GM18868 (cell line): ENCODE results near the gene VGLL2.

Source experiments
- ATAC-seq: cut with Tn5 transposase; IDR thresholded peaks from one replicate; pipeline ENCODE4 v1.9.1; 2021; ENCODE audit warnings: mild to moderate bottlenecking, moderate library complexity; ENCODE audit not compliant: unreplicated experiment

Gene VGLL2

GRCh38 chr6:117267766-117268534 is 2.6 kb downstream of the VGLL2 start:
- no peak for ATAC-seq

- ATAC-seq, result no peak
Observed at GRCh38 chr6:117268924-117269323, 3.6 kb downstream of the VGLL2 start.

DNA sequence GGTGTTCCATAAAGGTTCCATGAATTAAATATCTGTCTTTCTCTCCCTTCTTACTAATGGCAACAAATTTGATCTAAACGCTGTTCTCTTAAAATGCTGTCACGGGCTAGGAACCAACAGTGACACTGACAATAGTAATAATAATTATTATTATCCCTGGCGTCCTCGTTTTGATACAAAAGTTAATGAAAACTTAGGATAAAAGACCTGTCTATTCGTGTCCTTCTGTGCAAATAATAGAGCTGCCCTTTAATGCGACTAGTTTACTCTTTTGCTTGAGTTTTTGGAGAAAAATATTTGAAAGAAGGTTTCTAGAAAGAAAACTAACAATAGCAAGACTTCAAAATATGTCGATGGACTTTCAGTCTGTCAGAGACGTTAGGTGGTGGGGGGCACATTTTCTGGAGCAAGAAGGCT is 4.3 kb downstream of the VGLL2 start:
- no peak for ATAC-seq

DNA sequence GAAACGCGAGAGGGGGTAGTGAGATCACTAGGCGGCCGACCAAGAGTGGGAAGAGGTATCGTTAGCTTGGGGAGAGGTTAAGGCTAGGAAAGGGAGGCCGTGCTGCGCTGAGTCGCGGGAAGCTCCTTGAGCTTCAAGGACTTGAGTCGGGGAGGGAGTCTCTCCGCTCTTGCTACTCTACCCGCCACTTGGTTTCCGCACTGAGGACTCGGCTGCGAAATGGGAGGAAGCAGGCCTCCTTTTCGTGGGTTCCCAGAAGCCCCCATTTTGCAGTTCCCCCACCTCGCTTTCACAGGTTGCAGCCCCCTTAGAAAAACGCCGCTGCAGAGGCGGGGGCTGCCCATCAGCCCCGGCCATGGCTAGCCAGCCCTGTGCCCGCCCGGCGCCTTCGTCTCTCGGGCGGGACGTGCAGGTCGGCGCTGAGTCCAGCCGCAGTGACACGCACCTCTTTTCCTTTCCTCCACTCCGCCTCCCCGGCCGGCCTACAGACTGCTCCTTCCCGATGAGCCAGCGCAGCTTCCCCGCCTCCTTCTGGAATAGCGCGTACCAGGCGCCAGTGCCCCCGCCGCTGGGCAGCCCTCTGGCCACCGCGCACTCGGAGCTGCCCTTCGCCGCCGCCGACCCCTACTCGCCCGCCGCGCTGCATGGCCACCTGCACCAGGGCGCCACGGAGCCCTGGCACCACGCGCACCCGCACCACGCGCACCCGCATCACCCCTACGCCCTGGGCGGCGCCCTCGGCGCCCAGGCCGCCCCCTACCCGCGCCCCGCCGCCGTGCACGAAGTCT is 4.9 kb downstream of the VGLL2 start:
- ATAC-seq, result no peak

DNA sequence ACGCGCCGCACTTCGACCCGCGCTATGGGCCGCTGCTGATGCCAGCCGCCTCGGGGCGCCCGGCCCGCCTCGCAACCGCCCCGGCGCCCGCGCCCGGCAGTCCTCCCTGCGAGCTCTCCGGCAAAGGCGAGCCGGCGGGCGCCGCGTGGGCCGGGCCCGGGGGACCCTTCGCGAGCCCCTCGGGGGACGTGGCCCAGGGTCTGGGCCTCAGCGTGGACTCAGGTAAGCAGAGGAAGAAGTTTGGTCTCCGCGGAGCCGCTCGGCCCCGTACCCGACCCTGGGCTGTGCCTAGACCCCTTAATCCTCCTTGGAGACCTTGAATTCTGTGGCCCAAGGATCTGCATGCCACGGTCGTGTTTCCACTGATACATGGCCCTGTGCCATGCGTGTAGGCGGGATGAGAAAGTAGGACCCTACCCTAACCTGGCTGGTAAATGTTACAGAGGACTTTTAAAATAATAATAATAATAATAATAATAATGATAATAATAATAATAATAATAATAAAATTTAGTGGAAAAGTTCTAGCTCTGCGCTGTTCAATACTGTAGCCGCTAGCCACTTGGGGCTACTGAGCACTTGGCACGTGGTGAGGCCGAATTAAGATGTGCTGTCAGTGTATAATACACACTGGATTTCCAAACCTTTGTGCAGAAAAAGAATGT is 5.6 kb downstream of the VGLL2 start:
- ATAC-seq, result no peak

DNA sequence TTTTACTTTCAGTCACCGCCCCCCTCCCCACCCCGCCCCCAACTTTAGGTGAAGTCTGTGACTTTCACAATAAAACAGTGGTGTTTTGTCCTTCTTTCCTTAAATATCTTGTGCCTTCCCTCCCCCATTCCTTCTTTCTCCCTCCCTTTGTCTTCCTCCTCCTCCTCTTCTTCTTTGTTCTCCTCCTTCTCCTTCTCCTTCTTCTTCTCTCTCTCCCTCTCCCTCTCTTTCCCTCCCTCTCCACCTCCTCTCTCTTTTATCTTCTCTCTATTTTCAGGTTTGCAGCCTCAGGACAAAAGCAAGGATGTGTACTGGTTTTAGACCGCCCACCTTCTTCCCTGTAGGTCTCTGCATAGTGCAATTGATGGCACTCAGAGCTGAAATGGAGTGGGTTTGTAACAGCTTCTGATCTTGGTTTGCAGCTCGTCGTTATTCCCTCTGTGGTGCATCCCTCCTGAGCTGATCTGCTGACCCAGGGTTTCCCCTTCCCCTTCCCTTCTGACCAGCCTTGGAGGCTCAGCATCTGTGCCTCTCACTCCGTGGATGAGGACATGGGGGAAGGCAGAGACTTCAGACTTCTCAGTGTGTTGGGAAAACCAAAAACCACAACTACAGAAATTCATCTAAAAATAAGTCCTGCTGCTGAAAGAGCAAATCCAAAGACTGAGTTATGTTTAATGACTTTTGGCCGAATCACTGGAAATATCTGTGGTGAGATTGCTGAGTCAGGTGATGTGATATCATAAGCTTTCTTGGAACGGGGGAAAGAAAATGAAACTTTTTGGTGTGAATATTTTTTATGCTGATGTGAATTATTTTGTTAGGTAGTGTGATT is 6.9 kb downstream of the VGLL2 start:
- ATAC-seq, result no peak

DNA sequence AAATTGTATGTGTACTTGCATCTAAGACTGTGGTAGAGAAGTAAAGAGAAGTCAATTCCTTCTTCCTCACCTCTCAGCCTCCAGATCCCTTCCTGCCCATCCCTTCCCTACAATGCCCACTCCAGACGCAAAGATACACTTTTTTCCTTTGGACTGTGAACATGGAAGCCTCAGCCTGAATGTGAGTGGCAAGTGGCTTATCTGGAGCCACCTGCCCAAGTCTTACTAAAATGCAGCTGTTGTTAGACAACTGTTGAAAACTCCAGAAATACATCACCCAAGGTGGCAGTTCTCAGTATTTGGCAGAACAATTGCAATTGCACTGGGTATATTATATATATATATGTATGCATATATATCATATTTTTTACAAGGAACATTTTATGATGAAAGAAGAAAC is 7.5 kb downstream of the VGLL2 start:
- no peak for ATAC-seq

DNA sequence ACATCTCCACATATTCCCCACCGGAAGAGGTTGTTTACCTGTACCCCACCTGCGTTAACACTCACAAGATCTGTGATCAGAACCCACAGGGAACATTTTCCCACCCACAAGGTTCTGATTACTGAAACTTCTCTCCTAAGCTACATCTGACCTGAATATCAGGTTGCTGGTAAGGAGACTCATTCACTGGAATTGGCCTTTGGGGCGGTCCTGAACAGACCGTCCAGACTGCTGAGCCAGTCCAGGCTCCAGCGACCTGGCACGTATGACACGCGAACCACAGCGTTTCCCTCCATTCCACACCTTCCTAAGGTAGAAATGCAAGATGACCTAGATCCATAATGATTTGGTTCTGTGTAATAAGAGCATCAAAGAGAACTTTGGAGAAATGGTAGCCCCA is 9.8 kb downstream of the VGLL2 start:
- ATAC-seq, result no peak

DNA sequence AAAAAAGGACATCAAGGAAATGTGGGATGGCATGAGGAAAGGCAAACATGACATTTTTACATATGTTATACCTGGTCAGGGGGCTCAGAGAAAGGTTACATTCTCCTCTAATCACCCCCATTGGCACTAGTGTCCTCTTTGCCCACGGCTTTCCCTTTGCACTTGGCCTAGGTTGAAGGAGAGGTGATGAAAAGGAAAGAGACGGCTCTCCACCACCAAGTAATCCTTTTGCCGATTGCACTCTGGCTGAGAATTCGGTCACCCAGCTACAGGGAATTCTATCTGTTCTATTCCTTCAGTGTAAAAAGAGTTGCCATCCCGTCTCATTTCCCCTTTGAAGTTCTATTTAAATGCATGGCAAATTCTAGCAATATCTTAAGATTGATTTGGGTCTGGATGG is 10.4 kb downstream of the VGLL2 start:
- no peak for ATAC-seq

GRCh38 chr6:117276778-117277316 is 11.5 kb downstream of the VGLL2 start:
- ATAC-seq, result no peak

DNA sequence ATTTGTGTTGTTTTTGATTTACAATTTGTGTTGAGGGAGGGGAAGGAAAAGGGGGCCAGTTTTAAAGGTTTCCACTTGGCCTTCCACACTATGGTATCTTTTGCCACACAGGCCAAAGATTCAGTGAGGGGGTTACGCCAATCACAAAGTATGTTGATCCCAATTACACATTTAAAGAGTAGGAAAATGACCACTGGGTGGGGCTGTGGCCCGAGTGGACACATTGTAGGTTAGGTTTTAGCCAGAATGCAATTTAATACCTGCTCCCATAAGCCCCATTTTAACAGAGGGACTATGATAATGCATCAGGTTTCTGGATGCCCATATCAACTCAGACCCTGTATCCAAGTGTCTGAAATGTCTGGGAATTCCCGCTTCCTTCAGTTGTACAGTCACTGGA is 15.6 kb downstream of the VGLL2 start:
- ATAC-seq, result no peak

DNA sequence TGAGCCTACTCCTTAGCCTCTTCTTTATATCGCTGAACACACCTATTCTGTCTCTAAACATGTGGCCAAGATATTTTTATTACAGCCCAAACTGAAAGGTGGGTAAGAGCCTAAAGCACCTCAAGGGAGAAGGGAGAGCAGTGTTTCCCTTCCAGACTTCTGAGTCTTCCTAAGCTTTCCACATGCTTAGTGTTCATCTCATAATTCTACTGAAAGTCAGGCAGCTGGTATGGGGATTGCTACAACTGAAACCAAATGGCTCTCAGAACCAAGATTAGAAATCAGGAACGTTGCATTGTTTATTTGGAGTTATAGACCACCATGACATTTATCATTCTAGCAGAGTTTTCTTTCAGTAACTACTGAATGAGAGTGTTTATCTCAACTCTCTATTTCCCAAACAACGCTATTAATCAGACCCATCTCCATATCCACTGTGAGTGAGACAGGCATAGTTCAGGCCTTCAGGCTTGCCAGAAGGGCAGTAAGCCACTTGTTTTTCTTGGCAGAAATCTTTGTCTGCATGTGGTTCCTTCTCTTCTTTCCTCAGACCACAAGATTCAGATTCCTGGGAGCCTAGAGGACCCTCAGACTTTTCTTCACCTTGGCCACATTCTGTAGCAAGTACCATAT is 22.8 kb downstream of the VGLL2 start:
- no peak for ATAC-seq

- no peak for ATAC-seq
Observed at GRCh38 chr6:117290173-117290846, 25.0 kb downstream of the VGLL2 start.

DNA sequence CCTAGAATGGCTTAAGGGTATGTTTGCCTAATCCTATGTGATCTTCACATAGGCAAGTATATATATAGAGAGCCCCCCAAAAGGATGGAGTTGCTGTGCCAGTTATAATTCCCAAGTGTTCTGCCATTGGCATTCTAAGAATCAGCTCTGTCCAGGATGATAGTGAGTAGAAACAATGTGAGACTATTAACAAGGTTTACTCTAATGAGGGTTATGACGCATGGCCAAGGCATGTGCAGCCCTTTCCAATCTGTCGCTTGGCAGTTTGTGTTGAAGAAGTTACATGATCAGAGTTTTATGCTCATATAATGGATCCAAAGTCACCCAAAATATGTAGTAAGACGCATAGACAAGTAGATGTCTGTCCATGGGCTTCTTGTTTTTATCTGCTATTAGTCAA is 33.6 kb downstream of the VGLL2 start:
- ATAC-seq, result no peak

GRCh38 chr6:117303323-117303722 is 38.0 kb downstream of the VGLL2 start:
- no peak for ATAC-seq

GRCh38 chr6:117304446-117304845 is 39.1 kb downstream of the VGLL2 start:
- ATAC-seq, result peak; percentile 60

DNA sequence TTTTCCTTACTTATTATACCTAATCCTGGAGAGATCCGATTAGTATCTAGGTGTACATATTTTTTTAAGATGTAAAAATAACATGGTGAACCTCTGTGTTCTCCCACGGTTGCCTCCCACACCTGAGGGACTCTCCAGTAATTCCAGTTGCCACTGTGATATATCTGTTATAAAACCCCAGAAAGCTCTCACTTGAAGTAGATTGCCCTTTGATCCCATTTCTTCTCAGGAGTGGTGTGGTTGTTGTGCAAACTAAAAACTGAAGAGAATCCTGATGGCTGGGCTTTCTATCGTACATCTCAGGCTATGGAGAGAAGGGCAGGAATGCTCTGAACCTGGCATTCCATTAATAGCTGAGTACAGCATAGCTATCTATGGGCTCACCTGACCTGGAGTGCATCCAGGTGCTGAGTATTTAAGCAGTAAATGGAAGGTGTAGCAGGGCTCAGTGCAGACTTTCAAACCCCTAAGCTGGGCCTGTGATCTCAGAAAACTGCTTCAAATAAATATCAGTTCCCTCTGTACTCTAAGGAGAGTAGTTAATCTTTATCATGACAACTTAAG is 41.0 kb downstream of the VGLL2 start:
- no peak for ATAC-seq

- ATAC-seq, result no peak
Observed at GRCh38 chr6:117307655-117308054, 42.3 kb downstream of the VGLL2 start.

DNA sequence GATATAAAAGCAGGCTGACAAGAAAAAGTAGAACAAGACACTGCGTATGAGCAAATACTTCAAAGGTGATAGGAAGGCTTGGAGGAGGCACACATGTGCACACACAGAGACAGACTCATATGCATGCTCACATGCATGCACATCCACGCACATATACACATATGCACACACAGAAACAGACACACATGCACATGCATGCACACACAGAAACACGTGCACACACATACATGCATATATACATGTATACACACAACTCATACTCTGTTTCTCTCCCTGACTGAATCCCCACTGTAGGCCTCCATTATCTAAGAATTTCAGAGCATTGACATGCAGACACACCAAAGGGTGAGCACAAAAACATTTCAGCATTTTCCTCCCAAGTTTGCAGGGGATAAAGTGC is 43.7 kb downstream of the VGLL2 start:
- ATAC-seq, result no peak
